HUES6 (cell line): Measurements from ENCODE around the gene COL25A1.

ENCODE experiments used
- H3K27ac ChIP-seq: 2 replicates; pipeline ENCODE4 v1.7.0; 2013; ENCODE audit warnings: low read depth, mild to moderate bottlenecking, low read length, inconsistent platforms
- H3K27me3 ChIP-seq: 2 replicates; pipeline ENCODE4 v1.6.1; 2013; ENCODE audit warnings: low read length; ENCODE audit not compliant: control insufficient read depth, insufficient read depth
- H3K36me3 ChIP-seq: 2 replicates; pipeline ENCODE4 v1.6.1; 2013; ENCODE audit warnings: low read length; ENCODE audit not compliant: control insufficient read depth, insufficient read depth
- H3K4me1 ChIP-seq: 2 replicates; pipeline ENCODE4 v1.6.1; 2013; ENCODE audit warnings: low read length; ENCODE audit not compliant: control insufficient read depth, insufficient read depth
- H3K4me3 ChIP-seq: 2 replicates; pipeline ENCODE4 v1.5.1; 2013; ENCODE audit warnings: low read depth, low read length
- H3K9ac ChIP-seq: one replicate; pipeline ENCODE4 v1.6.1; 2013; ENCODE audit warnings: mild to moderate bottlenecking, low read length
- H3K9me3 ChIP-seq: 2 replicates; pipeline ENCODE4 v1.6.1; 2013; ENCODE audit warnings: low read depth, low read length; ENCODE audit not compliant: control insufficient read depth, insufficient read depth

The COL25A1 gene

DNA sequence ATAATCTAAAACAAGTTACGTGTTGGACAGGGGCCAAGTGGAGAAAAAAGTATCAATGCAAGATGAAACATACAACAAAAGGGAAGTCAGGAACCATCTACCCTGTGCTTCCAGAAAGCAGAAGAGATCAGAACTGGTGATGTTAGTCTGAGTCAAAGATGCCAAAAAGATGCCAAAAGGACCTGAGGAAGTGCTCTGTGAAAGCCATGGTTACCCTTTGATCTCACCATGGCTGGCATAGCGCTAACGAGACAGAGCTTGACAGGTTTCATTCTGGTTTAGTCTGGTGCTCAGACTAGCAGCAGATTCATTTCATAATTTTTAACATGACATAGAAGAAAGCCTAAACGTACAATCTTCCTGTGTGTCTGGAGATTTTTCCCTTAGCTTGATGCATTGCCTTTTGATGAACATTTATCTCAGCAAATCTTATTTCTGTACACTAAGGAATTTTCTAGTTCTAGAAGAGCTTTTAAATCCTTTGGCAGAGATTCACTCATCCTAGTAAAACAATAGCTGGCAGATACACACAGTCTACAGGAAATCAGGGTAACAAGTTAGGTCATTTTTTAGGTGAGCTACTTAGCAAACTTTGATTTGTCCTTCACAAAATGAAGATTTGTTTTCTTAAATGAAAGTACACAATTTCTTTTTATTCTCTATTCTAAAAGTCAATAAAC, 87.7 kb downstream of the COL25A1 start:
- Histone ChIP-seq H3K27me3 (no peaks in the 10 kb centered on the region), H3K4me1 (no peaks in the 10 kb centered on the region), H3K9ac (no peak overlapping the region), H3K36me3 (no peaks in the 10 kb centered on the region), H3K9me3 (no peaks in the 10 kb centered on the region), H3K27ac (no peak overlapping the region), H3K4me3 (no peak overlapping the region)

DNA sequence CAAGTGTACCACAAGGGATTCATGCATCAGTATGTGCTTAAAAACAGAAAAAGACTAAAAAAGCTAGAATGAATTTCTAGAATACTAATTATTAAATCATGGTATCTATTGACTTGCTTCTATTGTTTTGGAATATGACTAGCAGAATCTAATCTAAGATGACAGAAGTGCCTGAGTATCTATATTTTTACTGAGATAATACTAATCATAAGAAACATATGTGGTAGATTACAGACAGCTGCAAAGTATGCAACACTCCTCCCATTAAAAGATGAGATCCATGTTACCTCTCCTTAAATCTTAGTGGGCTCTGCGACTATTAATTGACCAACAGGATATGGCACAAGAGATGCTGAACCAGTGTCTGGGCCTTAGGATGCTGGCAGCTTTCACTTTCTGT, 89.4 kb downstream of the COL25A1 start:
- no peak overlapping the region for H3K9ac ChIP-seq
- no peak overlapping the region for H3K4me3 ChIP-seq
- H3K36me3 ChIP-seq = no peaks in the 10 kb centered on the region
- H3K27me3 ChIP-seq = no peaks in the 10 kb centered on the region
- no peak overlapping the region for H3K27ac ChIP-seq
- H3K9me3 ChIP-seq = no peaks in the 10 kb centered on the region
- no peaks in the 10 kb centered on the region for H3K4me1 ChIP-seq

DNA sequence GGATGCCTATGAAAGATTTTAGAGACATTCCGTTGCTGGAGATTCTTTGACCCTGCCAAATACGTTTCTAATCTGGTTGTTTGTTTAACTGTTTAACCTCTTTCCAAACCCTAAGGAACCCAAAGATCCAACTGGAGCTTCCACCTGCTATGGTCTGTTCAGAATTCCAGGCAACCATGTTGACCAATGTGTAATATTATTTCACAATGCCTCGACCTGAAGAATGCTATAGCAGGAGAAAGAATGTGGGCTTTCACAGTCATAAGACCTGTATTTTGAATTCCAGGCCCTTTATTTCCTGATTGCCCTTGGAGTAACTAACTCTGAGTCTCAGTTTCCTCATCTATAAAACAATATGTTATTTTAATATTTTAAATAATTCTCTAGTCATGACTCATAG, 90.8 kb downstream of the COL25A1 start:
- H3K9me3 ChIP-seq = no peaks in the 10 kb centered on the region
- H3K27me3 ChIP-seq = no peaks in the 10 kb centered on the region
- H3K4me1 ChIP-seq = peaks cover 6% of the 10 kb centered on the region
- H3K4me3 ChIP-seq = no peak overlapping the region
- H3K9ac ChIP-seq = no peak overlapping the region
- no peaks in the 10 kb centered on the region for H3K36me3 ChIP-seq
- no peak overlapping the region for H3K27ac ChIP-seq

DNA sequence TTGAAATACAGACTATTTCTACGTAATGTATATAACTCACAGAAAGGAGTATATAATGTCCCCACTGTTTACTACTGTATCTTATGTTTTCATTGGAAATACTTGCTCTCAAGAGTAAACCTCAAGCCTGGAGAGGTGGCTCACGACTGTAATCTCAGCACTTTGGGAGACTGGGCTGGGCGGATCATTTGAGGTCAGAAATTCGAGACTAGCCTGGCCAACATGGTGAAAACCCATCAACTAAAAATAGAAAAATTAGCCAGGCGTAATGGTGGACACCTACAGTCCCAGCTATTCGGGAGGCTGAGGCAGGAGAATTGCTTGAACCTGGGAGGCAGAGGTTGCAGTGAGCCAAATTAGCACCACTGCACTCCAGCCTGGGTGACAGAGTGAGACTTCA, 92.8 kb downstream of the COL25A1 start:
- Histone ChIP-seq H3K9ac (no peak overlapping the region), H3K36me3 (no peaks in the 10 kb centered on the region), H3K27me3 (no peaks in the 10 kb centered on the region), H3K4me1 (peaks cover 6% of the 10 kb centered on the region), H3K9me3 (no peaks in the 10 kb centered on the region), H3K27ac (no peak overlapping the region), H3K4me3 (no peak overlapping the region)

DNA sequence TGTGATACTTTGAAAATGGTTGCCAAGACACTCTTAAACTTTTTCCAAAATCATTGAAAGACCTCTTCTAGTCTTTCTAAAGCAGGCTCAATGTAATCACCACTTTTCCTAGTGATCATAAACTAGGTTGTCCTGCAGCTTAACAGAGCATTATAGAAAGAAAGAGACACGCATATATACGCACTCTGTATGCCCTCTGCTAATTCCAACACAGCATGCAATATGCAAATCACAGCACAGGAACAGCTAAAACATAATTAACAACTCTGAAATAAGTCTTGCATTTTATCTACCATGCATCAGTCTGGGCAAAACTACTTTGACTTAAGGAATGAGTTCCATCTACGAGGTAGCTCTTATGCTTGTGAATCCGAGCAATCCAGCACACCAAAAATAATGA, 94.6 kb downstream of the COL25A1 start:
- Histone ChIP-seq H3K9me3 (no peaks in the 10 kb centered on the region), H3K27me3 (no peaks in the 10 kb centered on the region), H3K27ac (no peak overlapping the region), H3K36me3 (no peaks in the 10 kb centered on the region), H3K9ac (no peak overlapping the region), H3K4me3 (no peak overlapping the region), H3K4me1 (peaks cover 6% of the 10 kb centered on the region)

DNA sequence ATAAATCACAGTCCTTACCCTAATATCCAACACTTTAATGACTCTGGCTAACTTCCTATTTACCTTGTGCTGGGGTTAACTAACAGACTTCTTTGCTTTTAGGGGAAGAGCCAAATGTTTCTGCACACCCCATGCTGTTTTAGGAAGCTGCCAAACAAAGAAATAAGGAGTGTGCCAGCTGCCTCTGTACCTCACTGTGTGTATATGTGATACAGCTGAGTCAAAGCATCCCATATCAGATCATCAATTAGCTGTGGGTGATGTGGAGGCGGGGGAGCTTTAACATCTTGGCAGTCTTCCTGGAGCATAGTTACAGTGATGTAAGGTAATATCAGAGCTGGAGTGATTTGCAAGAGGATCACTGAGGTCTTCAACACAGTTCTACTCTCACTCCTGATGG, 95.4 kb downstream of the COL25A1 start:
- Histone ChIP-seq H3K27ac (no peak overlapping the region), H3K36me3 (no peaks in the 10 kb centered on the region), H3K9ac (no peak overlapping the region), H3K4me1 (peaks cover 6% of the 10 kb centered on the region), H3K9me3 (no peaks in the 10 kb centered on the region), H3K4me3 (no peak overlapping the region), H3K27me3 (no peaks in the 10 kb centered on the region)

DNA sequence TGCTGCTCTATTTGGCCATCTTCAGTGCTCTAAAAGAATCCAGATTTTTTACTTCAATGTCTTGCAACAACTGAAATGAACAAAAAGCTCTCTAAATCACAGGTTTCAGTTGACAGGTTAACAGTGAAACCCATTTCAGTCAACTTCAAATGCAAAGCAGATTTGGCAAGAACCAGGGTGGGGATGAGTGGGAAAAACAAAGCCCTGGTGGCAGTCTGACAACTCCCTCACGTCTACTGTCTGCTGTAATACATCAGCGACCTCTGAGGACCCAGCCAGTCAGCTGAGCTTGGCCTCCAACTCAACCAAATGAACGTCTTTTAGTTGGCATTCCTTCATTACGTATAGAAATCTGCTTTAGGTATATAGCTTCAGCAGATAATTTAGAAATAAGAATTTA, 95.8 kb downstream of the COL25A1 start:
- H3K27ac ChIP-seq = no peak overlapping the region
- H3K9ac ChIP-seq = no peak overlapping the region
- no peaks in the 10 kb centered on the region for H3K36me3 ChIP-seq
- no peaks in the 10 kb centered on the region for H3K9me3 ChIP-seq
- no peak overlapping the region for H3K4me3 ChIP-seq
- peaks cover 6% of the 10 kb centered on the region for H3K4me1 ChIP-seq
- H3K27me3 ChIP-seq = no peaks in the 10 kb centered on the region

DNA sequence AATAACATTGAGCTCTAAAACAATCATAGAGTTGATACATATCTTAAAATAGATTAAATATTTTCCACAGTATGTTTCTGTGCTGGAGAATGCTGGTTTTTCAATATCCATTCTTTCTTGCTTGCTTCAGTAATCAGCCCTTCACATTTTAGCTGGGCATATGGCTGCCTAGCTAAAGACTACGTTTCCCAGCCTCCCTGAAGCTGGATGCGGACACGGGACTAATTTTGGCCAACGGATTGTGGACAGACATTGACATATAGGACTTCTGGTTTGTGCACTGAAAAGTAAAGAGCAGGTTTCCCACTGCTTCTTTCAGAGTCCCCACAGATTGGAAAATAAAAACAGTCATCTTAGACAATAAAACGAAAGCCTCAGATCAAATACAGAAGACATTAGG, 97.3 kb downstream of the COL25A1 start:
- no peaks in the 10 kb centered on the region for H3K9me3 ChIP-seq
- H3K27me3 ChIP-seq = no peaks in the 10 kb centered on the region
- H3K4me3 ChIP-seq = no peak overlapping the region
- H3K36me3 ChIP-seq = no peaks in the 10 kb centered on the region
- no peak overlapping the region for H3K27ac ChIP-seq
- H3K9ac ChIP-seq = no peak overlapping the region
- H3K4me1 ChIP-seq = peaks cover 6% of the 10 kb centered on the region

DNA sequence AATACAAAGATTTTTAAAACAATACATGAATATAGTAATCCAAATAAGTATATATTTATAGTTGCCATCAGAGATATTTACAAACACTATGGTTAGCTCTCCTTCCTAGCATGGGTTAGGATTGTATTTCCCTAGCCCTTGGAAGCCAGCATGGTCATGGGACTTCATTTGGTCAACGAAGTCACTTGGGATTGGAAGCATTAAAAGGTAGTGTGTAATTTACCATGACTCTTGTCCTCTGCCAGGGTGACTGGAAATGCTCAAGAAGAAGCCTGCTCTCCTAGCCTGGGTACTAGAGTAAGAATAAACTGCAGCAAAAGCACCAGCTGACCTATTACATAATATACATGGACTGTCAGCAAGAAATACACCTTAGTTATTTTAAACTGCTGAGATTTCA, 102.9 kb downstream of the COL25A1 start:
- no peaks in the 10 kb centered on the region for H3K4me1 ChIP-seq
- no peaks in the 10 kb centered on the region for H3K36me3 ChIP-seq
- no peak overlapping the region for H3K4me3 ChIP-seq
- H3K9ac ChIP-seq = no peak overlapping the region
- no peak overlapping the region for H3K27ac ChIP-seq
- H3K27me3 ChIP-seq = no peaks in the 10 kb centered on the region
- H3K9me3 ChIP-seq = no peaks in the 10 kb centered on the region

DNA sequence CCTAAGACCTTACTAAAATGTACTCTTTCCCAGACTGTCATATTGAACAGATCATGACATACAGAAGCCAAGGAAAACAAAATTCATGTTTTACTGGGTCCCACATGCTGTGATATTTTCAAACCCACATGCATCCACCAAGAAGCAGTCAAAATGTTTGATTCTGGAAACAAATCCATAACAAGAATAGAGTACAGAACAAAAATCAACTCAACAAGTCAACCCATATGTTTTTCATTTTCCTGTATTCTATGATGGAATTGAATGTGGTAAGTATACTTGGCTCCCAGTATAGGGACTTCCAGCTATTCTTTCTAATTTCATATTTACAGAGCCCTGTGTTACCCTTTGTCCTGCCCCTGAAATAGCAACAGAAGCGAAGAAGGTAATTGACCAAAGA, 106.8 kb downstream of the COL25A1 start:
- no peak overlapping the region for H3K4me3 ChIP-seq
- H3K9ac ChIP-seq = no peak overlapping the region
- H3K36me3 ChIP-seq = no peaks in the 10 kb centered on the region
- H3K4me1 ChIP-seq = no peaks in the 10 kb centered on the region
- no peaks in the 10 kb centered on the region for H3K9me3 ChIP-seq
- no peak overlapping the region for H3K27ac ChIP-seq
- no peaks in the 10 kb centered on the region for H3K27me3 ChIP-seq

DNA sequence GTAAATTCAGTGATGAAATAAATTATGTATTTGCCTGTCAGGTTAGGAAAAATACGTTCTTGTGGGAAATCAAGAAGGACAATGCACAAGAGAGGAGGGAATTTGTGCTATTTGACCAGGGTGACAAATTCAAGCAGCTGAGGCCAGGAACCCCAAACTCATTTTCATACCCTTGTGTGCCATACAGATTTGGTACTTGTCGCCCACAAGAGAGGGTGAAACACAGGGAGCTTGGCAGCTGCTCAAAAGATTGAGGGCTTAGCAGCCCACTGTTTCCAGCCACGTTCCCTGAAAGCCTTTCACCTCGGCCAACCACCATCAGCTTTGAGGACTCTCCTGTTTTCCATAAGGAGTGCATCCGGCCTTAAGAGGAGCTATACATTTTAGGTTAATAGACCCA, 111.2 kb downstream of the COL25A1 start:
- H3K36me3 ChIP-seq = no peaks in the 10 kb centered on the region
- no peak overlapping the region for H3K4me3 ChIP-seq
- no peaks in the 10 kb centered on the region for H3K9me3 ChIP-seq
- no peak overlapping the region for H3K27ac ChIP-seq
- H3K27me3 ChIP-seq = no peaks in the 10 kb centered on the region
- H3K4me1 ChIP-seq = peaks cover 7% of the 10 kb centered on the region; the same call in 1 of the 2 replicates
- no peak overlapping the region for H3K9ac ChIP-seq
